Measurements from ENCODE around the gene EEF1A2.

EEF1A2 gene

GRCh38 chr20:63469713-63470101 is 29.2 kb downstream of the EEF1A2 start:
- no peak for DNase-seq (ENCODE audit: low spot score)

- DNase-seq (ENCODE audit: low spot score) = no peak
Measured at GRCh38 chr20:63469019-63469712, 29.7 kb downstream of the EEF1A2 start.

- DNase-seq (ENCODE audit: low spot score) = no peak
Measured at GRCh38 chr20:63468421-63468820, 30.5 kb downstream of the EEF1A2 start.

GRCh38 chr20:63467294-63468083 is 31.4 kb downstream of the EEF1A2 start:
- DNase-seq (ENCODE audit: low spot score) = no peak

GRCh38 chr20:63466861-63467260 is 32.0 kb downstream of the EEF1A2 start:
- DNase-seq (ENCODE audit: low spot score) = no peak

GRCh38 chr20:63466250-63466825 is 32.5 kb downstream of the EEF1A2 start:
- DNase-seq (ENCODE audit: low spot score) = no peak

GRCh38 chr20:63465380-63466249 is 33.3 kb downstream of the EEF1A2 start:
- DNase-seq (ENCODE audit: low spot score) = no peak

- no peak for DNase-seq (ENCODE audit: low spot score)
Measured at GRCh38 chr20:63464289-63464635, 34.6 kb downstream of the EEF1A2 start.

- no peak for DNase-seq (ENCODE audit: low spot score)
Measured at GRCh38 chr20:63463400-63464288, 35.2 kb downstream of the EEF1A2 start.

- no peak for DNase-seq (ENCODE audit: low spot score)
Measured at GRCh38 chr20:63462244-63462643, 36.6 kb downstream of the EEF1A2 start.

- no peak for DNase-seq (ENCODE audit: low spot score)
Measured at GRCh38 chr20:63461104-63461763, 37.6 kb downstream of the EEF1A2 start.

GRCh38 chr20:63459070-63459380 is 39.9 kb downstream of the EEF1A2 start:
- DNase-seq (ENCODE audit: low spot score) = no peak

- no peak for DNase-seq (ENCODE audit: low spot score)
Measured at GRCh38 chr20:63458170-63459069, 40.5 kb downstream of the EEF1A2 start.

GRCh38 chr20:63457737-63458136 is 41.1 kb downstream of the EEF1A2 start:
- no peak for DNase-seq (ENCODE audit: low spot score)

- no peak for DNase-seq (ENCODE audit: low spot score)
Measured at GRCh38 chr20:63456429-63457284, 42.2 kb downstream of the EEF1A2 start.

GRCh38 chr20:63455568-63455859 is 43.4 kb downstream of the EEF1A2 start:
- DNase-seq (ENCODE audit: low spot score) = no peak

GRCh38 chr20:63454731-63455567 is 43.9 kb downstream of the EEF1A2 start:
- no peak for DNase-seq (ENCODE audit: low spot score)

- DNase-seq (ENCODE audit: low spot score) = no peak
Measured at GRCh38 chr20:63452821-63453523, 45.9 kb downstream of the EEF1A2 start.

Measured in CD4-positive, alpha-beta T cell treated with Interleukin-15 for 4 hours (primary cell).